GM19035 (cell line): ENCODE measurements around the gene FAM83F.
"Not testable (repeated sequence)": the region's sequence is repeated elsewhere in the genome, so short reads cannot be mapped to it uniquely, and the experiment has no call there.

Source experiments
- ATAC-seq: cut with Tn5 transposase; IDR thresholded peaks from one replicate; pipeline ENCODE4 v1.9.1; 2021; ENCODE audit not compliant: unreplicated experiment

The FAM83F gene

DNA sequence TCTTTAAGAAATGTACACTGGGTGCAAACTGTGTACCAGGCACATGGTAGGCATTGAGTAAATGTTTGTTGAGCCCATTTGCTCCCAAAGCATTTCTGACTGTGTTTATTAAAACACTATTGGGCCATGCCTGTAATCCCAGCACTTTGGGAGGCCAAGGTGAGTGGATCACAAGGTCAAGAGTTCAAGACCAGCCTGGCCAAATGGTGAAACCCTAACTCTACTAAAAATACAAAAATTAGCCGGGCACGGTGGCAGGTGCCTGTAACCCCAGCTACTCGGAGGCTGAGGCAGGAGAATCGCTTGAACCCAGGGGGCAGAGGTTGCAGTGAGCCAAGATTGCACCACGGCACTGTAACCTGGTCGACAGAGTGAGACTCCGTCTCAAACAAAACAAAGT lies 1.9 kb upstream of the FAM83F start:
- ATAC-seq, result not testable (repeated sequence)

DNA sequence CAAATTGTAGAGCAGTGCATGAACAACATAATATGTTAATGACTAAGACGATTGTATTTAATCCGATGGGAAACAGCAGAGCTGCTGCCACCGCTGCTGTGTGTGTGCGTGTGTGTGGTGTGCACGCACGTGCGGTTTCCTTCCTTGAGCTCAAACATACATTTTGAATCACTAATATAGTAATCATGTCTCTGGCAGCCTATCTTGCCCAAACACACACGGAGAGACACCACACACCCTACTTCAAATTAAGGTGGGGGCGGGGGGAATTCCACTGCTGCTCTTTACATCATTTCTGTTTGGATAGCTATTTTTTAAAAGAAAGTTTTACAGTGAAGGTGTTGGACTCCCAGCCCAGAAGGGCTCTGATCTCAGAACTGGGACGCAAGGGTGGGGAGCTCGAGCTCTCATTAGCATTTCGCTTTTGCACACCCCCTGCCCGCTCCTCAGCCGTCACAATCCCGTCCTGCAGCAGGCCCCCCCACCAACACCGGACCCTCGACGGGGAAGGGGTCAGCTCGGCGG lies 651 bp upstream of the FAM83F start:
- no peak for ATAC-seq

DNA sequence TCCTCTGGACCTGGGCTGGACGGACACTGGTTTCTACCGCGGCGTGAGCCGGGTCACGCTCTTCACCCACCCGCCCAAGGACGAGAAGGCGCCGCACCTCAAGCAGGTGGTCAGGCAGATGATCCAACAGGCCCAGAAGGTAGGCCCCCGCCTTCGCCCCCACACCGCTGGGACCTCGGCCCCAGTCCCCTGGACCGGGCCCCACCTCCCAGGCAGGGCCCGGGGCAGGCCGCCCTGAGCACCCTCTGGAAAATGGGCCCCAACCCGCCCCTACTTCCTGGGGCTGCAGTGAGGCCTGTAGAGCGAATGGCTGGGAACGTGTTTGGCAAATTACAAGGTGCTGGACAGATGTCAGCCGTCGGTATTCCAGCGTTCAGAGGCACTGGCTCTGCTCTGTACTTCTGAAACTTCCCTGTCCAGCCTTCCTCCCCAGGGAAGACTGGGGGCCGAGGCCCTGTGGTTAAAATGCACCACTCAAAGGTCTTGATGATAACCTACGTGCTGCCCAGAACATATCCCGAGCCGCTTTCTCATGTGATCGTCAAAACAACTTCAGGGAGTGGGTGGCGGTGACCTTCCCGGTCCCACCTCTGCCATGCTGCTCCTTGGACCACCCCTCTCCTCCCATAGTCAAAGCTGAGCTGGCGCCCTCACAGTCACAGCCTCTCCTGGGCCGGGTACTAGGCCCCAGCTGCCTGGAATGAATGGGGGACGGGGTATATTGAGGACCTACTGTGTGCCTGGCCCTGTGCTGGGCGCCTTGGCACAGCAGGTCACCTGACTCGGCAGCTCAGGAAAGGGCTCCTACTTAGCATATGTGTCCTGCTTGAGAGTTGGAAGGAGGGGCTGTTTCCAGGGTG lies 869 bp downstream of the FAM83F start:
- ATAC-seq, result no peak

DNA sequence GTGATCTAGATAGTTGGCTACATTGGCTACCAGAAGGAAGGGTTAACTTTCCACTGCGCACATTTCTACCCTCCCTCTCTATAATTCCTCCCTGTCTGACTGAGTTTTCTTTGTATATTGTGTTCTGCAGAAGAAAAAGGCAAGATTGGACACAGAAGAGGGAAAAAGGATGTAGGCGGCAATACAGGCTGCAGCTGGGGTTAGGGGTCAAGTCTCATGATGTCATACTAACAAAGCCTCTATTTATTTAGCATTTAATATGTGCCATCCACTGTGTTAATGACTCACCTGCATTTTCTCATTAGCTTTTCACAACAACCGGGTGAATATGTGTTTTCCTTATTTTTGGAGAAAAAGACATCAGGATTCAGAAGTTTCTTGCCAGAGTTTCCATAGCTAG lies 2.0 kb downstream of the FAM83F start:
- no peak for ATAC-seq

DNA sequence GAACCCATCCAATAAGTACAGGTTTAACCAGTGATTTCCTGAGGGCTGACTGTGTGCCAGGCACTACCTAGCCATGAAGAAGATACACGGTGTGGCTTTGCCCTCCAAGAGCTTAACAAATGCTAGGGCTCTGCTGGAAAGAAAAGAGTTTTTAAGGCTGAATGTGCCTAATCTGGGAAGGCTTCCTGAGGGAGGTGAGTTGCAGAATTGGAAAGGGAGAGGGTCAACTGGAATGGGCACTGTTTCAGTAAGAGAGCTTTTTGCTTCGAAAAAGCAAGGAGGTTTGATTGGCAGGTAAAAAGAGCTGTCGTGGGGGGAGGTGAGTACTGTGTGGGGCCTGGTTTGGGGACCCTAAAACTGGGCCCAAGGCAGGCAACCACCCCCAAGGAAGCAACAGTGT lies 2.7 kb downstream of the FAM83F start:
- no peak for ATAC-seq

DNA sequence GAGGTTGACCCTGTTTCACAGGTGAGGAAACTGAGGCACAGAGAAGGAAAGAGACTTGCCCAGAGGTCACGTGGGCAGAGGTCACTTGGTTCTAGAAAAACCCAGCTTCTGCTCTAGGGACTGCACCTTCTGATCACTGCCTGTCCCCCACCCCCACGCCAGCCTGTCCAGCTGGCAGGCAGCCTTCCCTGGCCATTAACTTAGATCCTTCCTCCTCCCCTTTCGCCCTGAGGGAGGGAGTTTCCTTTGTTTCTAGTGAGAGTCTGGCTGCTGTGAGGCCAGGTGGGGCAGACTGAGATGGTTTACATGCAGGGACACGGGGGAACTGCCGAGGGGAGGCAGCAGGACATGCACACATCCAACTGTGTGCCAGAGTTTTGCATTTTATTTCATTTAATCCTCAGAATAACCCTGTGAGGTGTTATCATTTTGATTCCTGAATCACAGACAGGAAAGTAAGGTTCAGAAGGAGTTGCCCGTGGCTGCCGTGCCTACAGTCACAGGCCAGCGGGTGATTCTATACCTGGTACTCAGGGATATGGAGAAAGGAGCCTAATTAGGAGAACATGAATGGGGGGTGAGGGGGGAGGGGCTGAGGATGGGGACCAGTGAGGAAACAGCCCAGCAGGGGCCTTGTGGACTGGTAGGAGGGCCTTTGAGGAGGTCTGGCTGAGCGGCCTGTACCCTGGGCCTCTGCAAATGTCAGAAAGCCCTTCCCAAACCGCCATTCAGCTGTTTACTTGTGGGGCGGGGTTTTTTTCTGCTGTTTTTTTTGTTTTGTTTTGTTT lies 3.4 kb downstream of the FAM83F start:
- ATAC-seq, result no peak

DNA sequence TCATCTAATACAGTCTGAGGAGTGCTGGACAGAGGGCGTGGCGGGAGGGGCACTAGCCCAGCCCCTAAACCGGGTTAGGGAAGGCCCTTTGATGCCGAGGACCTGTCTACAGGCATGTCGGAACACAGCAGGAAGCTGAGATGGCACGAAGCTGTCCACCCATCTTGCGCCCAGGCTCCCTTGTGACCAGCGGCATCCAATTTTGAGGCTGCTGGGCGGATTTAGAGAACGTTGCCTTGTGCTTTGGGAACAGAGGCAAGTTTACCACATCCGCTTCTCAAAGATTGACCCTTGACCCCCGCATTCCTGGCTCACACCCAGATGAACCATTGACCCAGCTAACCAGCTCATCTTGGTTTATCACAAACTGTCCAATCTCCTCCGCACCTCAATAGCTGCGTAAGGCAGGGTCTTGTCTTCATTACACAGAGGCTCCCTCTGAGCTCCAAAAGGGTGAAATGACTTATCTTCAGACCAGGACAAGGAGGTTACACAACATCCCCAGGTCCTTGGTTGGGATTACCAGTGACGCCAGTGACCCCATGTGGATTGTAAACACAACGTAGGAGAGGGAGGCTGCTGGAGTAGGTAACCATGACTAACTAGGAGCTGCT lies 4.5 kb downstream of the FAM83F start:
- ATAC-seq, result no peak

DNA sequence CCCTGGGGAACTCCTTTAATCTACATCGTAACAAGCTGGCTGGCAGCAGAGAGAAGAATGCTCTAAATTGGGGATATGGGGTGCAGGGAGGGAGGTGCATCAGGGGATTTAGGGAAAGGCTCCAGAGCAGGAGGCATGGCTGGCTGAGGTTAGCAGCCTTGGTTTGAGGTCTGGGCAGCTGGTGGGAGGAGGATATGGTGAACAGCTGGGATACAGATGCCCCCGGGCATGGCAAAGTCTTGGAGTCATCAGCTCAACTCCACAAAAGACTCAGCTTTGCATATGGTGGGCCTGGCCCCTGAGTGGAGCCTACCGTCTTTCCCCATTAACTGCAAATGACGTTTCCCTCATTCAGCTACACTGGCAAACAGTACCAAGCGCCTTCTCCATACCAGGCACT lies 5.4 kb downstream of the FAM83F start:
- ATAC-seq, result no peak

DNA sequence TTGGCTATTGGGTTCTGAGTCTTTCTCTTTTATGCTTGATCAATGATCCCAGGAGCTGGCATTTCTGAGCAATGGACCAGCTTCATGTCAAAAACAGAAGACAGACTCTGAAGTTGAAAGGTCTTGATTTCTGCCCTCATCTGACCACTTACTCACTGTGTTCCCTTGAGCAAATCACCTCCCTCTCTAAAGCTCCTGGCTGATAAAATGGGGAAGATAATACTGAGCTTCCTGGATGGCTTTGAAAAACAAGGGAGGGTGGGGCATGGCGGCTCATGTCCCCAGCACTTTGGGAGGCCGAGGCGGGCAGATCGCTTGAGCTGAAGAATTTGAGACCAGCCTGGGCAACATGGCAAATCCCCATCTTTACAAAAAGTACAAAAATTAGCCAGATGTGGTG lies 6.4 kb downstream of the FAM83F start:
- no peak for ATAC-seq

DNA sequence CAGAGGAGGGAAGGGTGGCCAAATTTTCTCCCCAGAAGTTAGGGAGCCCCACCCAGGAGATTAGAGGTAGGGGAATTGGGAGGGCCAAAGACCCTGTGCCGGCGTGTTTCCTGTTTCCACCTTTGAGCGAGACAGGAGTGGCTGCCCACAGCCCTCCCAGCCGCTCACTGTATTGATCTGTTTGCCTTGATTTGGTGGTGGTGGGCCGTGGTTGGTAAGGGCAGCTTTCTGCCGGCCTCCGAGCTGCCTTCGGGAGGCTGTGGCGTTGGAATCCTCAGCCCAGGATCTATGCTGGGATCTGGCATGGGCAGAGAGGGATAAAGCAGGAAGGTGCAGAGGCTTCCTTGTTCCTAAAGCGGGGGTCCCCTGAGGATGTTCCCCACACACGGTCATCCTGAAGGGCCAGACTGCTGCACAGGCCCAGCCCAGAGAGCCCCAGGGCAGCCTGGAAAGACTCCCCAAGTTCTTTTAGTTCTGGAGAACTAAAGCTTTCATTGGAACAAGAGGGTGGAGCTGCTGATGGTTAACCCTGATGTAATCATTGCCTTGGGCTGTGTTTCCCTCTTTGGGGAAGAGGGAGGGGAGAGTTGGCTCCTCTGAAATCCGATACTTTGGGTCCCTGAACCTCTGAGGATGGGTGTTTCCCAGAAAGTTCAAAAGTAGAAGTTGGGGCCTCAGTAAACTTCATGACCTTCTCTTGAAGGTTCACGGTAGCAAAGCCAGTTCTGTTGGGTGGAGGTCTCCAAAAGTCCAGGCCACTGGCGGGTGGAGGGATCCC lies 7.2 kb downstream of the FAM83F start:
- no peak for ATAC-seq

DNA sequence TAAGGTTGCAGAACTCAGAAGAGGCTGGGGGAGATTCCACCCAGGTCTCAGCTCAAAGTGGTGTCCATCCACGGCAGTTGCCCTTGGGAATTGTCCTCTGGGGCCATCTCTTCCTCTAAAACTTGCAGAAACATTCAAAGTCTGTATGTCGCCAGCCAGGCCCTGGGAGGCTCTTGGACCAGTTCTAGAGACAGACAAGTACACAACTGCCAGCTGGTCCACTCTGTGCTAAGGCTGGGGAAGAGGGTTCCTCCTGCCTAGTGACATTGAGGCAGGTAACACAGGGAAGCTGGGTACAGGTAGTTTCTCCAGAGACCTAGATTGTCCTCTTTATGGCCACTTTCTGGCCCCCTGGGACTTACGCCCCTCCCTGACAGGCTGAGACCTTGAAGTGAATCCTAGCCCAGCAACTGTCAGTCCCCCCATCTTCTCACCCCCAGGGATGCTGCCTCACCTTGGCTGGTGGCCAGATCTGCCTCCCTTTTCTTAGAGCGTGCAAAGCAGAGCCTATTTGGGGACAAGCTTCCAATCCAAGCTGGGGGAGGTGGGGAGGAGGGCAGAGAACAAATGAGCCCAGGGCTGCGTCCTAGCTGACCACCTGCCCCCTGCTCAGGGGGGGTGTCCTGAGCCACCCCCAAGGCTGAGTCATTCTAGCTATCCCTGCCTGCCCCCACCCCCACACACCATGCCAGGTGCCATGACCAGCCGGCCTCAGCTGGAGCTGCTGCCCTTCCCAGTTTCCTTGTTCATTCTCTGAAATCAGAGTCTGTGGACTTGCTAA lies 8.4 kb downstream of the FAM83F start:
- no peak for ATAC-seq

DNA sequence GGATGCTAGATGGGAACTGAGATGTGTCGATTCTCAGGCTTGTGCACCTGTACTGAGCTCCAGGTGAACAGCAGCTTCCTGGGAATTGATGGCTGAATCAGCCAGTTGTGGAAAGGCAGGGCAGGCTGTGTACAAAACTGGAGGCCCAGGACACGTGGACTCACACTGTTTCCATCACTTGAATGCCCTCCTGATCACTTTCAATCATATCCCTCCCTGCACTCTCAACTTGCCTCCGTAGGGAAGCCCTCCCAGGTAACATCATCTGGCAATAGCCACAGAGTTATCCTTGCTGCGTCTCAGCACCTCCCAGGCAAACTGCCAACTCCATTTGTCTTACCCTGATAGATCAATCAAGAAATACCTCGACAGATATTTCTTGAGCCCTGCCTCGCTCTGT lies 10.1 kb downstream of the FAM83F start:
- no peak for ATAC-seq

DNA sequence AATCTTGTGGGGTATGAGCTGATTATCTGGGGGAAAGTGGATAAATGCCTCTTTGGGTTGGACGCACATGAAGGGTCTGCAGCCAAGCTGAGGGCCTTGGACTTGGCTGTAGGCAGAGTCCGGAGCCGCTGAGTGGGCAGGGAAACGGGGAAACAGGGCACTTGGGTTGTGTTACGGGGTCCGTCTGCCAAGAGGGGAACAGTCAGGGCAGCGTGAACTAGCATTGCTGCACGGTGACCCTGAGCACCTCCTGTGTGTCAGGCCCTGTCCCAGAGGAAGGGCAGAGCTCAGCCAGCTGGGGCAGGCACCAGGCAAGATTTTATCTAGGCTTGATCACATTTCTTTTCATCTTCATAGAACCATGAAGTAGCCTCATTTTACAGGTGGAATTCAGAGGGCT lies 11.9 kb downstream of the FAM83F start:
- no peak for ATAC-seq

DNA sequence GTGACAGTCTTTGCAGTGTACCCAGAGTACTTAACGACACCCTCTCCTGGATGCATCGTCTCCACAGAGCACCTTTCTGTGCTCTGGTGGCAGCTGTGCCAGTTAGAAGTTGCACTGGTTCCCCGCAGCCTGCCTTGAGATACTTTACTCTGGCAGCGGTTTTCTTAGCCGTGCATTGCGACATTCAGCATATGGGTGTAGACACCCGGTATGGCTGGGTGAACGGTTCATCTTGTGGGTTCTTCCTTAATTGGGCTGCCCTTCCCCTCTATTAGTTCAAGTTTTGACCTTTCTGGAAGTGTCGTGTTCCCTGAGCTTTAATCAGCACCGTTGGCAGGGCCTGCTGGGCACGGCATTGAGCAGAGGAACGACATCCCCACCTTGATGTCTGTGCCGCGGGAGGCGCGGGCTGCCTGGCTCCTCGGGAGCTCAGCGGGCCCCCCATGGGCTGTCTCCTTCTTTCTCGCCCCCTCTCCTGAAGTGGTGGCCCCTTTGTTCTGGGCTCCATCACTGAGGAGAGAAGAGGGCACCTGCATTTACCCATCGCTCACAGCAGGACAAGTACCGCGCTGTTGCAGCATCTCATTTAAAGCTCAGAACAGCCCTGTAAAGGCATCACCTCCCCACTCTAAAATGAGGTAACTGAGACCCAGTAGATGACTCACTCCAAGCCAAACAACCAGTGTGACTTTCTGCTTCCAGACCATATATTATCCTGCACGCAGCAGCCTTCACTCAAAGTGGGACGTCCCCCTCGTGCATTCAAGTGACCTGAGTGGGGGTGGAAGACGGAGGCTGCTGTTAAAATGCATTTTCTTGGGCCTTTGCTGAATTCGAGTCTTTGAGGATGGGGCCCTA lies 13.3 kb downstream of the FAM83F start:
- no peak for ATAC-seq

DNA sequence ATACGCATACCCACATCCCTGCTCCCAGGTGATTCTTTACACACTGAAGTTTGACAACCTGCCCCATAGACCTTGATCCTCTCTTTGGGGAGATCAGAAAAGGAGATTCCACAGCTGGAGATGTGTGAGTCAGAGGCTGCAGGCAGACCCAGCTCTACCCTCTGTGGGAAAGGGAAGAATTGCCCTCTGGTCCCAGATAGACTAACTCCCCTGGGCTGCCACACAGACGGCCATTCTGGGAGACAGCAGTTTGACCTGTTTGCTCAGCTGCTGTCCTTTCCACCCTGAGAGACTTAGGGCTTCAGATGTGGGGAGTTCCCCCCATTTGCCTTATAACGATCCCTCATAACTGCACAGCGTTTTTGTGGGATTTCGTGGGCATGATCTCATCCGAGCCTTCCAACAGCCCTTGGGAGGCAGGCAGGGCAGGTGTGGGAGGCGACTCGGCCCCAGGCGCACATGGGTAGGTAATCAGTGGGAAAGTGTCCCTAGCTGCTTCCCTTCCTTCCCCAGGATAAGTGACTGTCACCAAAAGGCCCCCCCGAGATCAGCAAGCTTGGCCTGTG lies 14.1 kb downstream of the FAM83F start:
- no peak for ATAC-seq

DNA sequence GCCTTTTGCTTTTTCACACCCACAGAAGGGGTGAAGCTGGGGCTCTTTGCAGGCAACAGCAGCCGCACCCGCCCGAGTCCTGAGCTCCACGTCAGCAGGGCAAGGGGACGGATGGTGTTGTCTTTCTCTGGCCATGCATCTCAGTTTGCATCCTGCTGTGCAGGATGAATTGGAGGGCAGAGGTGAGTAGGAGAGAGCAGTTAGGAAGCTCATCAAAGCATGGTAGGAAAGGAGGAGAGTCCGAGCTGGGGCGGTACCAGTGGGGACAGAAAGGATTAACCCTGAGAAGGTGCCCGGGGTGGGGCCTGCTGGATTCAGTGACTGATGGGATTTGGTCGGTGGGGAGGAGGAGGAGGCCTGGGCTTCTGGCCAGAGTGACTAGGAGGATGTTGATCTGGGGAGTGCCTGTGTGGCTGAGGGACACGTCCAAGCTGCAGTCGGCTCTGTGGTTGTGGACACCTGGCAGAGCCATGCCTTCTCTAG lies 14.6 kb downstream of the FAM83F start:
- no peak for ATAC-seq

DNA sequence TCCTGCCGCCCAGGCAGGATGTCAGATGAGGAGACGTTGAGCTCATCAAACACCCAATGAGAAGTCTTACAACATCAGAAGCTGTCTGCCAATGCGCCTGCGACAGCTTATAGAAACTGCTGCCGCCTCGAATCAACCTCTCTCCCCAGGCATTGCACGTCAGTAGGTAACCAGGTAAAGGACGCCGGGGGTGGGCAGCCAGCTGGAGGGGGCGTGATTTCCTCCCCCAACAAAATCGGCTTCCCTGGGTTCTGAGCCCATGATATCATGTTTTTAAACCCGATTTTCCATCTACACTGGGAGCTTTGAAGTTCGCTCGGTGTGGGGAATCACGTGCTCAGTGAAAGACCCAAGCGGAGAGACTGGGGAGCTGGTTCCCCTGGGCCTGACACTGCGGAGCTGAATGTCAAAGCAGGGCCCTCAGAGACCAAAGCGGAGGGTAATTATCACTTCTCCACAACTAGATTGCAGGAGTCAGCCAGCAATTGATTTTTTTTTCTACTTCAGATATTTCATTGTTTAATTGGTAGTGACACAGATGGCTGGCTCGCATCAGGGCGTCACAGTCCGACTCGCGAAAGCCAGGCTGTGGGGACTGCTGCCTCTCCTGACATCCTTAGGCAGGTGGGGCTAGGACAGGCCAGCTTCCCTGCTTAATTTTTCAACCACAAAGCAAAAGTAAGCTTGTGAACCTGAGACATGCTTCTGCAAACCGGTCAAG lies 15.4 kb downstream of the FAM83F start:
- ATAC-seq, result no peak

DNA sequence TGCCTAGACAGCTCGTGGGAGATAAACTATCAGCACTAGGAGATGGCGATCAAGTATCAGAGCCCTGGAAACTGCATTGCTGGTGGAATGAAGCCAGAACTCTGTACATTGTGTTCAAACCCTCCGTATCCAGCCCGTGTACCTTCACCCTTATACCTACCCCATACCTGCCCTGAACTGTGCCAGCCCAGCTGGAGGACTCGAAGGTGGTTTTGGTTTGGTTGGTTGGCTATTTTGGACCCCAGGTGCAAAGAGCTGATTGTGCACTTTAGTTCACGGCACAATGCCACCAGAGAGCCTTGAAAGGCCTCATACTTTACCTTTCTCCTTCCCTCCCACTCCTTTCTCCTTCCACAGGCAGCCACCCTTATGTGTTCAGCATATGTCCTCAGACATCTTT lies 16.0 kb downstream of the FAM83F start:
- no peak for ATAC-seq
